GM19035 (cell line): ENCODE results near the gene DMD.

ENCODE experiments used
- ATAC-seq: cut with Tn5 transposase; IDR thresholded peaks from one replicate; pipeline ENCODE4 v1.9.1; 2021; ENCODE audit not compliant: unreplicated experiment

The DMD gene

GRCh38 chrX:33045882-33046281 lies 165.5 kb downstream of the DMD start:
- ATAC-seq = no peak

- ATAC-seq = no peak
Observed at GRCh38 chrX:33045245-33045644, 166.1 kb downstream of the DMD start.

- ATAC-seq = no peak
Observed at GRCh38 chrX:33041141-33041540, 170.2 kb downstream of the DMD start.

GRCh38 chrX:33032700-33033099 lies 178.6 kb downstream of the DMD start:
- no peak for ATAC-seq

- no peak for ATAC-seq
Observed at GRCh38 chrX:33014949-33015348, 196.4 kb downstream of the DMD start.

GRCh38 chrX:33014086-33014485 lies 197.3 kb downstream of the DMD start:
- no peak for ATAC-seq

- ATAC-seq = no peak
Observed at GRCh38 chrX:33001107-33001506, 210.2 kb downstream of the DMD start.

- no peak for ATAC-seq
Observed at GRCh38 chrX:32998776-32999175, 212.6 kb downstream of the DMD start.

GRCh38 chrX:32995427-32995826 lies 215.9 kb downstream of the DMD start:
- ATAC-seq = no peak

GRCh38 chrX:32987142-32987541 lies 224.2 kb downstream of the DMD start:
- ATAC-seq = no peak

GRCh38 chrX:32985544-32985943 lies 225.8 kb downstream of the DMD start:
- ATAC-seq = no peak

GRCh38 chrX:32966821-32967355 lies 244.5 kb downstream of the DMD start:
- no peak for ATAC-seq

- no peak for ATAC-seq
Observed at GRCh38 chrX:32954125-32954524, 257.2 kb downstream of the DMD start.

GRCh38 chrX:32948130-32948529 lies 263.2 kb downstream of the DMD start:
- ATAC-seq = no peak

- ATAC-seq = no peak
Observed at GRCh38 chrX:32937043-32937442, 274.3 kb downstream of the DMD start.

- no peak for ATAC-seq
Observed at GRCh38 chrX:32933548-32933947, 277.8 kb downstream of the DMD start.

- ATAC-seq = no peak
Observed at GRCh38 chrX:32929040-32929439, 282.3 kb downstream of the DMD start.

GRCh38 chrX:32896088-32896487 lies 315.3 kb downstream of the DMD start:
- ATAC-seq = no peak

- ATAC-seq = no peak
Observed at GRCh38 chrX:32894679-32895078, 316.7 kb downstream of the DMD start.

- no peak for ATAC-seq
Observed at GRCh38 chrX:32893751-32894150, 317.6 kb downstream of the DMD start.

GRCh38 chrX:32877592-32877991 lies 333.8 kb downstream of the DMD start:
- ATAC-seq = no peak

GRCh38 chrX:32874839-32875238 lies 336.5 kb downstream of the DMD start:
- ATAC-seq = no peak

GRCh38 chrX:32873786-32874185 lies 337.6 kb downstream of the DMD start:
- ATAC-seq = no peak

GRCh38 chrX:32871636-32872035 lies 339.7 kb downstream of the DMD start:
- ATAC-seq = no peak
